ENCODE results near the gene EMC10.

GRCh38 chr19:50510121-50510670, 33.9 kb downstream of the EMC10 start:
- no peak for TF ChIP-seq POLR2A (IDR thresholded peaks at IDR 0.05)
- TF ChIP-seq, protein P1, sequence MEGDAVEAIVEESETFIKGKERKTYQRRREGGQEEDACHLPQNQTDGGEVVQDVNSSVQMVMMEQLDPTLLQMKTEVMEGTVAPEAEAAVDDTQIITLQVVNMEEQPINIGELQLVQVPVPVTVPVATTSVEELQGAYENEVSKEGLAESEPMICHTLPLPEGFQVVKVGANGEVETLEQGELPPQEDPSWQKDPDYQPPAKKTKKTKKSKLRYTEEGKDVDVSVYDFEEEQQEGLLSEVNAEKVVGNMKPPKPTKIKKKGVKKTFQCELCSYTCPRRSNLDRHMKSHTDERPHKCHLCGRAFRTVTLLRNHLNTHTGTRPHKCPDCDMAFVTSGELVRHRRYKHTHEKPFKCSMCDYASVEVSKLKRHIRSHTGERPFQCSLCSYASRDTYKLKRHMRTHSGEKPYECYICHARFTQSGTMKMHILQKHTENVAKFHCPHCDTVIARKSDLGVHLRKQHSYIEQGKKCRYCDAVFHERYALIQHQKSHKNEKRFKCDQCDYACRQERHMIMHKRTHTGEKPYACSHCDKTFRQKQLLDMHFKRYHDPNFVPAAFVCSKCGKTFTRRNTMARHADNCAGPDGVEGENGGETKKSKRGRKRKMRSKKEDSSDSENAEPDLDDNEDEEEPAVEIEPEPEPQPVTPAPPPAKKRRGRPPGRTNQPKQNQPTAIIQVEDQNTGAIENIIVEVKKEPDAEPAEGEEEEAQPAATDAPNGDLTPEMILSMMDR (IDR thresholded peaks at IDR 0.05), result no peak

Data from thyroid gland (tissue), 4 donors.